HL-60/S4 treated with retinoic acid at 250 ng/mL for 4 days and 3 days (cell line): ENCODE results near the gene ARF1.

Source experiments
- in situ Hi-C: fragments of 300-500 bp; cut with MboI; formaldehyde crosslinking; loops from 2 replicates; pipeline ENCODE4 v1.7.0; 2022; ENCODE audit warnings: low sequenced_read_pairs

The ARF1 gene

DNA sequence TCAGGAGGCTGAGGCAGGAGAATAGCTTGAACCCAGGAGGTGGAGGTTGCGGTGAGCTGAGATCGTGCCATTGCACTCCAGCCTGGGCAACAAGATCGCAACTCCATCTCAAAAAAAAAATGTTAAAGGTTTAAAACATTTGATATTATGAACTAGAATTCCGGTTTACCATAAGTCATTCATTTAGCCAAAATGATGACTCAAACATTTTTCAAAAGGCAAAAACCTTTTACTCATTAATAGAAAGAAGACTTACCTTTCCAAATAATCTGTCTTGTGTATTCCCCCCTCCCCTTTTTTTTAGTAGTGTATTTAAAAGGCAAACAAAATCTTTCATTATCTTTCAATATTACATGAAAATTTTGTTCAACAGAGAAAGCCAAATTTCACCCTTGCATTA, 34.8 kb downstream of the ARF1 start:
- in situ Hi-C loops, result no loop called here

DNA sequence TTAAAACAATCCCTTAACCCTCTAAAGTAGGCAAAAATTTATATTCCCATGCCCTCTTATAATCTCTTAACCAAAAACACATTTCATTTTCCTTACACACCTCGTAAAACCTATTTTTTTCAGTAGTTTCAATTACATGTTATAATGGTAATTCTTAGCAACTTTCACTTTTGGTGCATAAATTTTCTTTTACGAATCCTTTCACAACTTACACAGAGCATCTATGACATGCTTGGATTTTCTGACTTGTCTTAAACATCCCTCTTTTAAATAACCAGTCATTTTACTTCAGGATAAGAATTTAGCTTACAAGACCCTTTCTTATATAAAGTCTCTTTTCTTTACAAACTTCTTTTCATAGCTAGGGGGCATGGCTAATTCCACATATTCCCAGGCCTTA, 35.5 kb downstream of the ARF1 start:
- in situ Hi-C loops, result no loop called here

- in situ Hi-C loops, result no loop called here
Measured at GRCh38 chr1:228120351-228120750, 37.8 kb downstream of the ARF1 start.

GRCh38 chr1:228120857-228121489, 38.5 kb downstream of the ARF1 start:
- in situ Hi-C loops, result no loop called here

DNA sequence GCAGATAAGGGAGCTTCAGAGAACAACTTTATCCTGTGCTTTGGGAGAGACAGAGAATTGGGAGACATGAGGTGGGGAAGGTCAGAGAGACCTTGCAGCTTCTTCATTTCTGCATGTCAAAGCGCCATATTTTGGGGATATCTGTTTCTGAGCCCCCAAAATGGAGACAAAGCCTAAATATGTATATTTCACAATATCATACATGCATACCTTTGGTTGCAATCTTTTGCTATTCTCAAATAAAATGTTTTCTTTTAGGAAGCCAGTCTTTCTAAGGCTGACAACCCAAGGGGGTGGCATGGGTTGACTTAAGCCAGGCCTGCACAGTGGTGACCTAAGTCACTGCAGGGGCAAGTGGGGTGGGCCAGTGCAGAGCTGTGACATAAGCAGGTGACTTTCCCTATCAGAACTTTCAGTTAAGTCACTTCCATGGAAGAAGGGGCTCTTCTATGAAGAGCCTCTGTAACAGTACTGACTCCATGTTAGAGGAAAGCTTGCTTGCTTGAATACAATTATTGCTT, 40.5 kb downstream of the ARF1 start:
- in situ Hi-C loops, result no loop called here

GRCh38 chr1:228123505-228123904, 41.0 kb downstream of the ARF1 start:
- in situ Hi-C loops, result no loop called here

DNA sequence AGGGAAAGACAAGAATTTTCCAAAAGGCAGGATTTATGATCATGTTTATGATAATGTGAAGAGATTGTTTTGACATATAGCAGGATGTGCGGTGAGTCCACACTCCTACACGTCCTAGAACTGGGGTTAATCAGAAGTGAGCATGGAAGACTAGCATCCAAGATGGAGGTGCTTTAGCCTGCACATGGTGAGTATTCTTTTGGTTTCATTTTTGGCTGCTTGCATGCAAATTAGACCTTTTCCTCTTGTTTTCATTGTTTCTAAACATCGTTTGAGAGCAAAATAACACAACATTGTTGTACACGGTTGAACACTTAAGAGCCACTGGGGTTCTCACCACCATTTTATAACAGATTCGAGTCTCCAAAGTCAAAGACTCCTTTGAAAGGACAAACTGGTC, 42.7 kb downstream of the ARF1 start:
- in situ Hi-C loops, result no loop called here

DNA sequence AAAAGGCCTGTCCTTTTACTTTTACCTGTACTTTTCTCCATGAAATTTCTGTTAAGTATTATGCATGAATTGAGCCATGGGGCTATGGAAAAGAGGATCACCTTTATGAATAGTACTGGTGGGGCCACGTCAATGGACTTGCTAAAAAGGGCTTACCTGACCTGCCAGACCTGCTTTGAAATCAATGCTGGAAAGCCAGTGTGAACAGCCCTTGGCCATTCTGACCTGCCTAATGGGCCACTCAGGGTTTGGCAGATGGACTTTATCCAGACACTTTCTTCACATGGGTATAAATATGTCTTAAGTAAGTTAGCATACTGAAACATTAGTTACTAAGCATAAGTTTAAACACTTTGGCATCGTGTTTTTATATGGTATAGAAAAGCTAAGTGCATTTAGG, 49.3 kb downstream of the ARF1 start:
- in situ Hi-C loops, result loop anchor here (10.0 kb wide), 1 partner anchor 373 kb away; no protein-coding TSS in a partner anchor

GRCh38 chr1:228134591-228134990, 52.1 kb downstream of the ARF1 start:
- in situ Hi-C loops, result loop anchor here (10.0 kb wide), 1 partner anchor 370 kb away; no protein-coding TSS in a partner anchor

DNA sequence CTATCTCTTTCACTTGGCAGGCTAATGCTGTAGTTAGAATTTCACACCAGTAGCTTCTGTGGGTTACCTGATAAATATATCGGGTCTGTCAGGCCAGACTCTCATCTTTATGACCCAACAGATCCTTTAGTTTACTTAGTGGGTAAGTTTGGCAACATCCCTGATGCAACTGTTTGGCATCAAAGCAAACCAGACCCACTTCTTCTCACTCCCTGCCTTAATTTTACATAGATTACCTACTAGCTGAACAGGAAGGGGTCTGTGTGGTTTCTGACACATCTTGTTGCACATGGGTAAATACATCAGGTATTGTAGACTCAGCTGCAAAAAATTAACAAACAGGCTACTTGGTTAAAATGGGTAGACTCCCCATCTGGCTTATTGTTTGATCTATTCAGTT, 54.4 kb downstream of the ARF1 start:
- in situ Hi-C loops, result loop anchor here (10.0 kb wide), 1 partner anchor 368 kb away; no protein-coding TSS in a partner anchor

GRCh38 chr1:228139406-228139930, 57.0 kb downstream of the ARF1 start:
- in situ Hi-C loops, result loop anchor here (10.0 kb wide), 1 partner anchor 365 kb away; no protein-coding TSS in a partner anchor

DNA sequence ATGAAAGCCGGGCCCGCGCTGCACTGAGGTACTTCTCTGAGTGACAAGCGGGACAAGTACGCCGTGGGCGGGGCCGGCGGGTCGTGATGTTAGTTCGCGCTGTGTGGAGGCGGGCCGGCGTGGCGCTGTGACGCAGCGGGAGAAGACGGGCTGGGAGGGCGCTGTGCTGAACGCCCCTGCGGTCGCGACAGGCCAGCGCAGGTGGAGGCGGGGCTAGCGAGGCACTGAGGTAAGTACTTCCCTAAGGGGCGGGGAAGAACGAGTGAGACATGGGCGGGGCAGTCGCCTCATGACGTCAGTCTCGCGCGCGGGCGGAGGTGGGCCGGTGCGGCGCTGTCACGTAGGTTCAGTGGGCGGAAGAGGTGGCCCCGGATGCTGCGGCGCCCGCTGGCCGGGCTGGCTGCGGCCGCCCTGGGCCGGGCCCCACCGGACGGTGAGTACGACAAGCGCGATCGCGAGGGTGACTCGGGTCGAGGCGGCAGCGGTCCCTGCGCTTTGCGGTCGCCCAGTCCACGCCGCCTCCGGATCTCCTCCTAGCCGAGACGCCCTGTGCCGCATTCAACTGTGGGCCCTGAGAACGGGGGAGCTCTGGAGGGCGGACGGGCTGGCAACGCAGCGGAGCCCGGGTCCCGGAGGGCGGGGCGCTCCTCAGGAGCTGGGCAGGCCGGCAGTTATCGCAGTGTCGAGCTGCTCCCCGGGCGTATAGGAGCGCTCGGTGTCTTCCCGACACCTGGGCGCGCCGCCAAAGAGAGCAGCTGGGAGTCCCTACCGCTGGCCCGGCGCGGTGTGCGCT, 57.6 kb downstream of the ARF1 start, which contains the start of gene GUK1:
Gene GUK1 (plus strand): TSS at position 349 of the 793 bp plus-strand sequence. CDS start 24 bp downstream, at position 373.
- in situ Hi-C loops, result loop anchor here (10.0 kb wide), 1 partner anchor 365 kb away; no protein-coding TSS in a partner anchor

GRCh38 chr1:228140724-228141225, 58.3 kb downstream of the ARF1 start:
- in situ Hi-C loops, result no loop called here

DNA sequence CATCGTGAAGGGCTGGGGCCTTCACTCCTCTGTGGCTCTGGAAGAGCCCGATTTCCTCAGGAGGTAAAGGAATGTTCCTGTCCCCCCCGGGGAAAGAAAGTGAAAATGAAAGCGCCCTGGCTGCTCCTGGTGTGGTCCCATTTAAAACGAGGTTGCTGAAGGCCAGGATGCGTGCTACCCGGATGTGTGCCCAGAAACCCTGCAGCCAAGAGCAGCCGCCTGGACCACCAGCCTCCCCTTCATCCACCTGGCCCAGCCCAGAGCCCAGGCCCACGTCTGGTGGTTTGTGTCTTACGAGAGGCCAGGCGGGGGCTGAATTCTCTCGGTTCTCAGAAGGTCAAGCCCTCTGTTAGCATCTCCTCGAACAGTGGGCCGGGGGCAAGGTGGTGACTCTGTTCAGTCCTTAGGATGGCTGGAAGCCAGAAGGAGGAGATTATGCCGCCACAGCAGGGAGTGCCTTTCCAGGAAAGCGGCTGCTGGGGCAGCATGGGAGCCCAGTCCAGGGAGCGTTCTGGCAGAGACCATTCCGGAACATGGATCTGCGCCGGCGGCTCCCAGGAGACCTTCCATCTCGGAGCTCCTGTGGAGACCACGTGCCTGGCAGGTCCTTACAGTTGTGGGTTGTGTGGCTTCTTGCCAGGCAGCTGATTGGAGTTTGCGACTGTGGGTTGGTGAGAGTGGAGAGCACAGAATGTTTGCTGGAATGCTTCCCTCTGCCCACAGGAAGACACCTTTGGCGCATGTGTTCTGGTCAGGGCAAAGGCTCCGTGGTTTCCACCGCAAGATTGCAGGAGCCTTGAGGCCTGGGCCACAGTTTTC, 58.9 kb downstream of the ARF1 start:
- in situ Hi-C loops, result no loop called here

GRCh38 chr1:228142155-228142691, 59.7 kb downstream of the ARF1 start:
- in situ Hi-C loops, result no loop called here

- in situ Hi-C loops, result no loop called here
Measured at GRCh38 chr1:228142701-228143136, 60.2 kb downstream of the ARF1 start.

DNA sequence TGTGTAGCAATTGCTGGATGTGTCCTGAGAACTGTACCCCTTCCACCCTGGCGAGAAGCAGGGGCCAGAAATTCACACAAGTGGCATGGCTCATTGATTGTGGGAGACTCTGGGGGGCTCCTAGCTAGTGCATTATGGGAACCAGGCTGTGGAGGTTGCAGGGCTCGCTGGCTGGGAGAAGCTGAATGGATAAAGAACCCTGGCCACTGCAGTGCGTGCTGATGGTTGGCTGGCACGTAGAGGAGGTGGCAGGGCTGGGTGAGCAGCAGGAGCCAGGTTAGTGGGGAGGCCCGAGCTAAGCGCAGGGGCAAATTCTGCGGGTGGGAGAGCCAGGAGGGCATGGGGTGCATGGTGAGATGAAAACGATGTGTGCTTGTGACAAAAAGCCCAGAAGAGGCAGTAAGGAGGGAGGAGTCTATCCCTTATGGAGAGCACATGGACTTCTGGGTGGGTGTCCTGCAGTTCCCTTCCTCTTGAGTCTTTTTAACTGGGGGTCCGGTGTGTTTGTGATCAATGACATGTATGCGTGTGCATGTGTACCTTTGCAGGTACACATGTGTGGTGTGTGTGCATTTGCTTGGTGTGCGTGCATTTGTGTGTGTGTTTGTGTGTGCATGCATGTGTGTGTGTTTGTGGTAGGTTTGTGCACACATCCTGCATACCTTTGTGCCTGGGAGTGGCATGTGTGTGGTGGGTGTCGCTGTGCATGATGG, 61.1 kb downstream of the ARF1 start:
- in situ Hi-C loops, result no loop called here

- in situ Hi-C loops, result no loop called here
Measured at GRCh38 chr1:228144193-228144992, 61.9 kb downstream of the ARF1 start.

DNA sequence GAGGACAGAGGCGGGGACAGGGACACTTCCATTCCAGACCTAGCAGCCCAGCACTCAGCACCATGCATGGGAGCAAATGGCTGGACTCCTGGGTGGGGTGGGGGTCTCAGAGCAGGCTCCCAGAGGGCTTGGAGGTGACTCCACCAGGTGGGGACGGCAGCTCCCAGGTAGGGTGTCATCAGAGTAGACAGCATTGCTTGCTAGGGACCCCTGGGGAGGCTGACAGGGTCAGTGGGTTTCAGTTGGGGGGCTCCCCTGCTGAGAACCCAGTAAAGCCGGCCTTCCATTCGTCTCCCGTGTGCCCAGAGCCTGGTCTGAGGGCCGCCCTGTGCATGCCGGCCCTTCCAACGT, 62.5 kb downstream of the ARF1 start:
- in situ Hi-C loops, result no loop called here
